ENCODE measurements around the gene IQCN.
A peak's percentile ranks its signal among the peaks of the same experiment; 100 is the strongest.

The IQCN gene

GRCh38 chr19:18304458-18305310, 30.4 kb upstream of the IQCN start:
- DNase-seq, result peak; percentile 71

GRCh38 chr19:18304208-18304457, 29.9 kb upstream of the IQCN start:
- DNase-seq, result no peak

- no peak for DNase-seq
Measured at GRCh38 chr19:18301718-18302111, 27.5 kb upstream of the IQCN start.

- no peak for DNase-seq
Measured at GRCh38 chr19:18300930-18301717, 26.9 kb upstream of the IQCN start.

GRCh38 chr19:18299654-18300053, 25.4 kb upstream of the IQCN start:
- no peak for DNase-seq

GRCh38 chr19:18298601-18299000, 24.3 kb upstream of the IQCN start:
- no peak for DNase-seq

- DNase-seq, result no peak
Measured at GRCh38 chr19:18297308-18297707, 23.1 kb upstream of the IQCN start.

GRCh38 chr19:18295034-18295451, 20.8 kb upstream of the IQCN start:
- DNase-seq, result no peak

GRCh38 chr19:18294467-18294864, 20.2 kb upstream of the IQCN start:
- no peak for DNase-seq

- DNase-seq, result no peak
Measured at GRCh38 chr19:18293642-18294466, 19.6 kb upstream of the IQCN start.

GRCh38 chr19:18292810-18293641, 18.8 kb upstream of the IQCN start:
- no peak for DNase-seq

- no peak for DNase-seq
Measured at GRCh38 chr19:18292462-18292809, 18.2 kb upstream of the IQCN start.

GRCh38 chr19:18291590-18292461, 17.6 kb upstream of the IQCN start:
- peak; percentile 81 for DNase-seq

- no peak for DNase-seq
Measured at GRCh38 chr19:18291019-18291524, 16.8 kb upstream of the IQCN start.

GRCh38 chr19:18290302-18291018, 16.2 kb upstream of the IQCN start:
- DNase-seq, result no peak

- DNase-seq, result no peak
Measured at GRCh38 chr19:18289471-18290301, 15.4 kb upstream of the IQCN start.

GRCh38 chr19:18287836-18288772, 13.9 kb upstream of the IQCN start:
- no peak for DNase-seq

GRCh38 chr19:18286973-18287635, 12.9 kb upstream of the IQCN start:
- DNase-seq, result no peak

All from 8988T (cell line).